IMR-90 (cell line): ENCODE measurements around the gene PLXNA1. TPM values are rescaled to one million over a fixed set of nuclear protein-coding genes. Genes with fewer than 3 reads are reported as not detected.

Source experiments
- ATAC-seq: fragments of 200-7000 bp; cut with Tn5 transposase; 2 replicates; pipeline ENCODE4 v1.9.1; 2020; ENCODE audit warnings: low read depth, mild to moderate bottlenecking, moderate library complexity
- BruUV-seq: library from RNA; stranded (reverse); fragments of 400-500 nt; replicated peaks from 2 replicates; lab custom pipeline; 2021; lab: Mats Ljungman, UMichigan
- CTCF ChIA-PET: fragments of 300-600 bp; formaldehyde crosslinking; extraction: SDS; loops from one replicate; lab custom pipeline; 2021; ENCODE audit warnings: antibody characterized with exemption; lab: Yijun Ruan, JAX
- POLR2A ChIA-PET: fragments of 300-600 bp; sonication (Branson Sonifier 250); formaldehyde crosslinking; loops from one replicate; lab custom pipeline; 2022; ENCODE audit warnings: antibody characterized with exemption; ENCODE audit not compliant: unreplicated experiment; lab: Charles Lee
- DNase-seq: peaks from one replicate; pipeline ENCODE4 v3.0.0; 2013
- H2AFZ ChIP-seq: replicated peaks from 2 replicates; pipeline ENCODE3; 2013; ENCODE audit warnings: low read length, mild to moderate bottlenecking; ENCODE audit not compliant: poor library complexity
- H2AK5ac ChIP-seq: 2 replicates; pipeline ENCODE4 v1.6.1; 2013; ENCODE audit warnings: low read depth, low read length, inconsistent platforms
- H2AK9ac ChIP-seq: replicated peaks from 2 replicates; pipeline ENCODE3; 2013; ENCODE audit warnings: mild to moderate bottlenecking, low read depth, low read length, moderate library complexity; ENCODE audit not compliant: poor library complexity
- H2BK120ac ChIP-seq: 2 replicates; pipeline ENCODE4 v1.6.1; 2013; ENCODE audit warnings: low read depth, low read length, inconsistent platforms
- H2BK15ac ChIP-seq: 3 replicates; pipeline ENCODE4 v1.6.1; 2013; ENCODE audit warnings: low read depth, low read length, inconsistent platforms
- H2BK20ac ChIP-seq: 2 replicates; pipeline ENCODE4 v1.6.1; 2013; ENCODE audit warnings: low read depth, mild to moderate bottlenecking, inconsistent platforms, low read length, moderate library complexity
- H2BK5ac ChIP-seq: 2 replicates; pipeline ENCODE4 v1.6.1; 2013; ENCODE audit warnings: mild to moderate bottlenecking, low read depth, low read length, inconsistent platforms; ENCODE audit not compliant: poor library complexity, severe bottlenecking
- H3K14ac ChIP-seq: replicated peaks from 2 replicates; pipeline ENCODE4 v1.6.1; 2013; ENCODE audit warnings: low read depth, low read length, inconsistent platforms
- H3K18ac ChIP-seq: 2 replicates; pipeline ENCODE4 v1.6.1; 2013; ENCODE audit warnings: low read depth, low read length, control low read depth
- H3K23ac ChIP-seq: 2 replicates; pipeline ENCODE4 v1.6.1; 2013; ENCODE audit warnings: low read depth, low read length, inconsistent platforms
- H3K27ac ChIP-seq: 2 replicates; pipeline ENCODE4 v1.5.1; 2013; ENCODE audit warnings: mild to moderate bottlenecking, control low read depth, low read length; ENCODE audit not compliant: insufficient read depth
- H3K27me3 ChIP-seq: 2 replicates; pipeline ENCODE4 v1.6.1; 2013; ENCODE audit warnings: low read length; ENCODE audit not compliant: control insufficient read depth, insufficient read depth
- H3K36me3 ChIP-seq: 2 replicates; pipeline ENCODE4 v1.6.1; 2013; ENCODE audit warnings: low read length, mixed read lengths; ENCODE audit not compliant: control insufficient read depth, insufficient read depth
- H3K4ac ChIP-seq: 2 replicates; pipeline ENCODE4 v1.6.1; 2013; ENCODE audit warnings: low read depth, low read length, inconsistent platforms
- H3K4me1 ChIP-seq: 2 replicates; pipeline ENCODE4 v1.6.1; 2013; ENCODE audit warnings: low read length, mixed read lengths; ENCODE audit not compliant: control insufficient read depth, insufficient read depth
- H3K4me2 ChIP-seq: 2 replicates; pipeline ENCODE4 v1.6.1; 2013; ENCODE audit warnings: low read depth, mild to moderate bottlenecking, control low read depth, low read length, moderate library complexity
- H3K4me3 ChIP-seq: 2 replicates; pipeline ENCODE4 v1.5.1; 2013; ENCODE audit warnings: low read depth, mild to moderate bottlenecking, control low read depth, low read length, moderate library complexity; ENCODE audit not compliant: insufficient read depth
- H3K56ac ChIP-seq: 2 replicates; pipeline ENCODE4 v1.6.1; 2013; ENCODE audit warnings: low read length, inconsistent platforms; ENCODE audit not compliant: insufficient read depth; ENCODE audit errors: extremely low read depth
- H3K79me1 ChIP-seq, 2 experiments: 2 replicates each; pipeline ENCODE4 v1.6.1; 2013; ENCODE audit warnings: low read length in 2 of 2, inconsistent platforms in 1 of 2, low read depth in 1 of 2
- H3K9ac ChIP-seq: 2 replicates; pipeline ENCODE4 v1.6.1; 2013; ENCODE audit warnings: low read depth, low read length, control low read depth
- H3K9me1 ChIP-seq: 2 replicates; pipeline ENCODE4 v1.6.1; 2013; ENCODE audit warnings: low read length, inconsistent platforms; ENCODE audit not compliant: insufficient read depth
- H3K9me3 ChIP-seq: 2 replicates; pipeline ENCODE4 v1.6.1; 2013; ENCODE audit warnings: low read length; ENCODE audit not compliant: control insufficient read depth, insufficient read depth
- H4K20me1 ChIP-seq: 2 replicates; pipeline ENCODE4 v1.6.1; 2013; ENCODE audit warnings: low read length, inconsistent platforms; ENCODE audit not compliant: insufficient read depth
- H4K5ac ChIP-seq: 2 replicates; pipeline ENCODE4 v1.6.1; 2013; ENCODE audit warnings: mild to moderate bottlenecking, low read depth, low read length, control low read depth
- H4K8ac ChIP-seq, 2 experiments: 2 replicates each; pipeline ENCODE4 v1.6.1; 2013; ENCODE audit warnings: low read depth in 2 of 2, low read length in 2 of 2, control low read depth in 1 of 2, inconsistent platforms in 1 of 2
- H4K91ac ChIP-seq: 2 replicates; pipeline ENCODE4 v1.6.1; 2013; ENCODE audit warnings: low read depth, low read length, inconsistent platforms; ENCODE audit not compliant: insufficient read depth
- BHLHE40 ChIP-seq: fragments of 150-350 bp; IDR thresholded peaks from 2 replicates; pipeline ENCODE4 v1.6.1; 2016; ENCODE audit warnings: mild to moderate bottlenecking, low read depth, low read length
- MAFK ChIP-seq: IDR thresholded peaks from 2 replicates; pipeline ENCODE4 v1.6.1; 2012; ENCODE audit warnings: low read depth, low read length, improper control_type of control experiment
- MAZ ChIP-seq: IDR thresholded peaks from 2 replicates; pipeline ENCODE4 v1.6.1; 2012; ENCODE audit warnings: low read depth, mild to moderate bottlenecking, low read length, improper control_type of control experiment, moderate library complexity, borderline replicate concordance
- NFE2L2 ChIP-seq: fragments of 150-350 bp; IDR thresholded peaks from 2 replicates; pipeline ENCODE4 v1.6.1; 2016; ENCODE audit warnings: low read depth, mild to moderate bottlenecking, low read length
- RAD21 ChIP-seq: IDR thresholded peaks from 2 replicates; pipeline ENCODE4 v1.6.1; 2012; ENCODE audit warnings: low read length, improper control_type of control experiment
- SMC3 ChIP-seq: fragments of 150-350 bp; IDR thresholded peaks from 2 replicates; pipeline ENCODE4 v1.6.1; 2016; ENCODE audit warnings: low read depth, mild to moderate bottlenecking, antibody characterized with exemption, low read length, moderate library complexity
- USF2 ChIP-seq: fragments of 150-350 bp; IDR thresholded peaks from 2 replicates; pipeline ENCODE4 v1.6.1; 2017; ENCODE audit warnings: mild to moderate bottlenecking, antibody characterized with exemption, low read length, low read depth
- WGBS, 2 experiments: methylation state at CpG; one replicate each; pipeline versions ENCODE4 v1.1.5 to v1.1.7; 2013; ENCODE audit warnings: missing lambda C conversion rate in 2 of 2; ENCODE audit not compliant: insufficient read length in 1 of 2; ENCODE audit errors: extremely low coverage in 2 of 2; 5-methylcytosine and 5-hydroxymethylcytosine counted together
- dilution Hi-C: fragments of 300-500 bp; cut with HindIII; formaldehyde crosslinking; loops from one replicate; pipeline ENCODE4 v1.14.3; 2018; ENCODE audit warnings: low sequenced_read_pairs; ENCODE audit not compliant: unreplicated experiment
- in situ Hi-C: fragments of 300-500 bp; cut with MboI; formaldehyde crosslinking; loops from 3 replicates; pipeline ENCODE4 v1.14.3; 2019; ENCODE audit warnings: low sequenced_read_pairs, inconsistent platforms, mixed read lengths
- intact Hi-C: fragments of 100-400 bp; cut with micrococcal nuclease; formaldehyde crosslinking; loops from 2 replicates; pipeline ENCODE4 v1.10.0; 2022
- polyA plus RNA-seq, 3 experiments: library from polyadenylated mRNA; depleted of rRNA; stranded (reverse); fragments of >200 nt; gene quantifications; 2 replicates each; pipeline ENCODE4 v1.2.3, GENCODE V29; 2012; ENCODE audit warnings: low replicate concordance in 1 of 3
- total RNA-seq: library from RNA; depleted of rRNA; stranded (reverse); fragments of >200 nt; gene quantifications from 2 replicates; pipeline ENCODE4 v1.2.3, GENCODE V29; 2012

Gene PLXNA1
- total and polyA plus RNA-seq, 2 of the 4 experiments (the other 2 are of a cell fraction) = 13.6 to 49.4 TPM

- Histone ChIP-seq H2AK5ac (no peak overlapping the region), H3K4me2 (no peak overlapping the region), H4K8ac (no peak overlapping the region), H3K9me3 (no peaks in the 10 kb centered on the region), H3K27ac (no peak overlapping the region), H2BK15ac (no peak overlapping the region), H3K9ac (no peak overlapping the region), H2BK120ac (no peak overlapping the region), H4K91ac (no peak overlapping the region), H3K14ac (no peak overlapping the region), H3K56ac (no peak overlapping the region), H3K18ac (no peak overlapping the region), H3K4me3 (no peak overlapping the region), H3K27me3 (no peaks in the 10 kb centered on the region), H4K5ac (no peak overlapping the region), H3K4ac (no peak overlapping the region), H4K20me1 (peaks cover 4% of the 10 kb centered on the region), H3K79me1 (no peaks in the 10 kb centered on the region), H2AFZ (no peak overlapping the region), H2AK9ac (no peak overlapping the region), H2BK5ac (no peak overlapping the region), H2BK20ac (no peak overlapping the region), H3K23ac (no peak overlapping the region), H3K9me1 (no peaks in the 10 kb centered on the region; the same call in 1 of the 2 replicates), H3K4me1 (peaks cover 7% of the 10 kb centered on the region; the same call in 1 of the 2 replicates), H3K36me3 (peaks cover 76% of the 10 kb centered on the region)
- no peak for ATAC-seq
- TF ChIP-seq MAZ = no peak
- TF ChIP-seq MAFK = no peak
- TF ChIP-seq RAD21 = no peak
- TF ChIP-seq SMC3 = no peak
- TF ChIP-seq NFE2L2 = no peak
- no peak for TF ChIP-seq BHLHE40
- TF ChIP-seq USF2 = no peak
- BruUV-seq = no TSS peak
- in situ Hi-C loops (no loop called here), intact Hi-C loops (no loop called here), dilution Hi-C loops (no loop called here)
- WGBS, 2 experiments = 94% methylated on average over 20 of the region's 29 CpGs; no CpG with 5 or more reads in 1 of the 2 experiments
- POLR2A ChIA-PET = no interaction called here
- no peak for DNase-seq
- CTCF ChIA-PET = no interaction called here
Observed at GRCh38 chr3:127027811-127028548, 45.1 kb downstream of the PLXNA1 start.
